Measurements from ENCODE around the gene TRIO.
"Not testable (repeated sequence)": the region's sequence is repeated elsewhere in the genome, so short reads cannot be mapped to it uniquely, and the experiment has no call there.

Gene TRIO

DNA sequence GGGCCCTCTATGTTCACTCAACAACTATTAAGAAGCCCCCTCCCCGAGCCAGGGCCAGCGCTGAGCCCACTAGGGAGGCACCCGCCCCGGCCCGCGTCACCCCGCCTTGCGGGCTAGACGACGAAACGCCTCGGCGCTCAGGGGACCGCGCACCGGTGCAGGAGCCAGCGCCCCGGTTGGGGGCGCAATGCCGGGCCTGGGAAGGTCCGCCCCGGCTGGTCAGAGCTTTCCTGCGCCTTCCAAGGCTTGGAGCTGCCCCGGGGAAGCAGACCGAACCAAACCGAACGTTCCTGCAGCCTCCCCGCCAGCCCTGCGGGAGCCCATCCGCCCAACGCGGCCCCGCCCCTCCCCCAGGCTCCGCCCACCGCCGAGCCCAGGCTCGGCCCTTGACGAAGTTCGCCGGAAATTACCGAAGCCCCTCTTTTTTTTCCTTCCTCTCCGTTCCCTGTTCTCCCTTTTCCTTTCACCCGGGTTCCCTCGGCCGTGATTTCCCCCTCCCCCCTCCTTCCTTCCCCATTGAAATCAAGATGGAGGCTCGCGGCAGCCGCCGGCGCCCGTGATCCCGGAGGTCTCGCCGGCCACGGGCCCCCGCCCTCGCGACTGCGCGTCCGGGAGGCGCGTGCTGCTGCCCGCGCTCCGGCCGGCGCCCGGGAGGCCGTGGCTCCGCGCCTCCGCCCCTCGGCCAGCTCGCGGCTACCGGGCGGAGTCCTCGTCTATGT, at the start of gene TRIO:
Gene TRIO, plus strand, starts transcription at position 516 of the 719 bp plus-strand sequence. CDS start 384 bp downstream, outside the sequence.
- DNase-seq, result peak; percentile 84

- DNase-seq, result not testable (repeated sequence)
These were observed 45.8 kb upstream of the TRIO start for GRCh38 chr5:14097380-14097779.

DNA sequence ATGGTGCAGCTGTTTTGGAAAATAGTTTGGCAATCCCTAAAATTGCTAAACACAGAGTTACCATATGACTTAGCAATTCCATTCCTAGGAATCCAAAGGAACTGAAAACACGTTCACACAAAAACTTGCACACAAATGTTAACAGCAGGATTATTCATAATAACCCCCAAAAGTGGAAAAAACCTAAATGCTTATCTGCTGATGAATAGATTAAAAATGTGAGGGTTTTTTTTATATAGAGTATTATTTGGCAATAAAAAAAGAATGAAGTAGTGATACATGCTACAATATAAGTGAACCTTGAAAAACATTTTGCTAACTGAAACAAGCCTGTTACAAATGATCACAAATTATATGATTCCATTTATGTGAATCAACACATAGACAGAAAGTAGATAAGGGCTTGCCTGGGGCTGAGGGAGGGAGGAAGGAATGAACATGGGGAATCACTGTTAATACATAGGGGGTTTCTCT, 45.1 kb upstream of the TRIO start:
- DNase-seq, result no peak

DNA sequence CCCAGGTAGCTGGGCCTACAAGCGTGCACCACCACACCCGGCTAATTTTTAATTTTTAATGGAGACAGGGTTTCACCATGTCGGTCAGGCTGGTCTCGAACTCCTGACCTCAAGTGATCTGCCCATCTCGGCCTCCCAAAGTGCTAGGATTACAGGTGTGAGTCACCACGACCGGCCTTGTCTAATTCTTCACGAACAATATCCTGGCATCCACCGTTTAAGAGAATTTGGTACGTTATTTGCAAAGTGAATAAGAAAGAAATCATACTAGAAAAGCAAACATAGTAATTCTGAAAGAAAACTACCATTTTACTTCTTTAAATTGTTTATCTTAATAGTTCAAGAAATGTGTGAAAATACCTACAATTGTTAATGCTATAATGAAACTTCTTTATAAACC, 42.9 kb upstream of the TRIO start:
- DNase-seq, result no peak

DNA sequence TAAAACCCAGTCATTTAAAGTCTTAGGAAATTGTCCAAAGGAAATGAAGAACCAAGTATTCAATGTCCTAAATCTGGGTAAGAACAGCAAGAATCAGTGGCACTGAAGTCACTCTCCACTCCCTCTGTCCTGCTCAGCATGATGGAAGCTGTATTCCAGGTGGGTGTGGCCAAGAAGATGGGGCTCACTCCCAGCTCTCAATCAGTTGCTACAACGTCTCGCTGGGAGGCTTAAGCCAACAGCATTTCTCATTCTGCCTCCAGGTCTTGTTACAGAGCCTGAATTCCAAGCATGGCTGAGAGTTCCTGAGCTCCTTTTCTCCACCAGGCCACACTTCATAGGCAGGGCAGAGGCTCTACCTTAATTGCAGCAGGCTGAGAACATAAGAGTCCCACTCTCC, 41.2 kb upstream of the TRIO start:
- no peak for DNase-seq

- DNase-seq, result no peak
These were observed 40.5 kb upstream of the TRIO start for GRCh38 chr5:14102666-14103065.

DNA sequence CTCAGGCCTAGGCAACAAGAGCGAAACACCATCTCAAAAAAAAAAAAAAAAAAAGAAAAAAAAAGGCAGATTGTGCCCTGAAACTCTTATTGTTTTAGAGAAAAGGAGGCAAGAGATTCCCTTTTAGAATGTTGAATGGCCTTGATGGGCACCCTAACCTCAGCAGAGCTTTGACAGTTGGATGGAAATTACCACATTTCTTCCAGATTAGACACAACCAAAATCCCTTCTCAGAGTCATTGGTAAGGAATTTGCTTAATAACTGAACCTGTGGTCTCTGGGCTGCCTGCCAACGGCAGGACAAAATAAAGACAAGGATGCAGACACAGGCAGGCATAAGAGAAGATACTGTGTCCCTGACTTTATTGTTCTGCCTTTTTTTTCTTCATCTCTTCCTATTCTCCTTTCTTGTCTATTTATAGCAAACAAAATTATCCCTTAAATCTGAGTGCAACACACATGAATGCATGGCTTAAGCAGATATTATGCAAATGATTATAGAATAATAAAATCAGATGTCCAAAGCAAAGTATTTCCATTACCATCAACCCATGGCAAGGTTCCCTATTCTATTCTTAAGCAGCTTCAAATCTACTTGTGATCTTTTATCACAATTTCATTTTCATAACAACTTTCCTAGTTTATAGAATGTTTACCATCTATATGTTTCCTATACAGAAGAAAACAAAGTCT, 37.3 kb upstream of the TRIO start:
- DNase-seq, result no peak

DNA sequence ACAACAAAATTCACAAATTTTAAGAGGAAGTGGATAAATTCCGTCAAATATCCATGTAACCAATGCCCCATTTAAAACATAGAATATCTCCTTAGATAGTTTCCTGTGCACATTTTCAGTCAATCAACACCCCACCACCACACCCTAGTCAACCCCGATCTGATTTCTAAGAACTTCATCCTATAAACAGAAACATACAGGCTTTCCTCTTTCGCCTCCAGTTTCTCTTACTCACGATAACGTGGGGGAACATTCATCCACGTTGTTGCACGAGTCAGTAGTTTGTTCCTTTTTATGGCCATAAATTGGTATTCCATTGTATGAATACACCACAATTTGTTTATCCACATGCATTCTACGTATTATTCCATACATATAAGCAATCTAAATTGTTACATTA, 35.6 kb upstream of the TRIO start:
- no peak for DNase-seq

DNA sequence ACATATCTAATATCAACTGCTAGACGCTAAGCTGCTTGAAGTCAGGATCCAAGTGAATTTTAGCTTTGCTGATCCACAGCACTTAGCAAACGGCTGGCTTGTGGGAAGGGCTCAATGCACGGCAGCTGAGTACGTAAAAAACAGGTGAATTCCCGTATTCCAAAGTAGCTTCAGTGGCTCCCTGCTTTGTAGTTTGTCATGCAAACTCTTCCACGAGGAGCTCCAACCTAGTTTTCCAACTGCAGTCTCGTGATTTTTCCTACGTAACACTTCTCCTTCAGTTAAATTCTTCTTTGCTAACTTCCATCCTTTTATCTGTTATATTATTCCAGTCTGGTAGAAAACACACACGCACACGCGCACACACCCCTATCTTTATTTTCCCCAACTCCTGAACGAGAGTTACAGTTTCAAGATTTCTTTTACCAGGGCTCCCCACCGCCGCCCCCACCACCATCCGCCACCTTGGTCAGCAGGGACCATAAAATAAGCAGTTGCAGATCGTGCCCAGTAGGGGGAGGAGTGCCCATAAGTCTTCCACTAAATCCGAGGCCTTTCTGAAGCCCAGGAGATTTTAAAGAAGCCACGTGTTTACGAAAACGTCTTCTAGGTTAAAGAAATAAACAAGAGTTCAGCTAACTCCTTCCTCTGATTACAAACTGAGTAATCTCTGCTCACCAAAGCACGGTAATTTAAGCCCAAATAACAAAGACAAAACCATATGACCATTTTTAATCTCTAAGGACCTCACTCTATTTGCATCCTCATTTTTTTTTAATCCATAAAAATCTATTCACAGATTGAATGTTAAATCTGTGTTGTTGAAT, 34.8 kb upstream of the TRIO start:
- DNase-seq, result peak; percentile 47

GRCh38 chr5:14109041-14109747, 33.9 kb upstream of the TRIO start:
- no peak for DNase-seq

GRCh38 chr5:14109771-14110170, 33.4 kb upstream of the TRIO start:
- DNase-seq, result no peak

DNA sequence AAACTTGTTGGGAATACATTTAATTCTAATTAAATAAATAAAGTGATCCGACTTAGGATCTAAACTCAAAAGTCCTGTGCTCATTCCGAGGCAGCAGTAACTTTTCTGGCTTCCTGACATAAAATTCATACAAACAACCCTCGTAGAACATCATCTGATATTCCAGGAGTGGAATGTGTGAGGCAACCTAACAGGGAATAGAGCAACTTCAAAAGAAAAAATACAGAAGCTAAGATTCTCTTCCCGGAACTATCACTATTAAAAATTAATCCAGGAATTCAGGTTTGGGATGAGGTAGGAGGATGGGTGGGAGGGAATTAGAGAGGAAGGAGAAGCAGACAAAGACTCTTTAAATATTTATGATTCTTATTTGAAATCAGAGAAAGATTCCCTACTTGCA, 32.9 kb upstream of the TRIO start:
- no peak for DNase-seq

DNA sequence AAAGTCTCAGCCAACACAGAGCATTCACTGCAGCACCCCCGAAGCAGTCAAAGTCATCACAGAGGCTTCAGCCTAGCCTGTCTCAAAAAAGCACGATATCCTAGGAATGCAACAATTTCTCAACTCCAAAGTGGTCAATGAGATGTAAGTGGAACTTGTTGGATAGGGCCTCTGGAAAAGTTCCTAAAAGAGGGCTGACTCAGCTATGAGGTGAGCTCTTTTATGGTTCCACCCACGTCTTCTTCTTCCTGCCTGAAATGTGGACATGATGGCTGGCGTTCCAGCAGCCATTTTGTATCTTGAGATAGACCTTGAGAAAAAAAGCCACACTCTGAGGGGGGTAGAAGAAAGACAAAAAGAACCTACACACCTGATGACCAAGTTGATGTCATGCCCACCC, 32.5 kb upstream of the TRIO start:
- no peak for DNase-seq

DNA sequence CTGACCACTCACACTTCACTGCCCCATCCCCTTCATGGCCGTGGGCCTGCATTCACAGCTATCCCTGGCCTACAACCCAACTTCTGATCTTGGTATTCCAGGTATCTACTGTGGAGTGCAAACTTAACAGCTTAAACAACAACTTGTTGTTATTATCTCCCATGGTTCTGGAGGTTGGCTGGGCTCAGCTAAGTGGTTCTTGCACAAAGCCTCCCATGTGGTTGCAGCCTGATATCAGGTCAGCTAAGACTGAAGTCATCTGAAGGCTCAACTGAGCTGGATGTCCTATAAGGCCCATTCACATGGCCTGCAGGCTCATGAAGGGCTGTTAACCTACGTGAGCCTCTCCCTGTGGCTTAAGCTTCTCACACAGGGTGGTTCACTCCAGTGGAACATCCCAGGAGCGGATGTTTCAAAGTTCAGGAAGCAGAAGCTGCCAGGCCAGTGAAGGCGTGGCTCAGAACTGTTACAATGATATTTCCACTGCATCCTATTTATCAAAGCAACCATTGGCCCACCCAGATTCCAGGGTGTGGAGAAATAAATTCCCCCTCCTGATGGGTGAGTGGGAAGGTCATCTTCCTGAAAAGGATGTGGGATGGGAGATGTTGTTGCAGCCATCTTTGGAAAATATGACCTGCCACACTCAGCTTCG, 30.0 kb upstream of the TRIO start:
- DNase-seq, result no peak

DNA sequence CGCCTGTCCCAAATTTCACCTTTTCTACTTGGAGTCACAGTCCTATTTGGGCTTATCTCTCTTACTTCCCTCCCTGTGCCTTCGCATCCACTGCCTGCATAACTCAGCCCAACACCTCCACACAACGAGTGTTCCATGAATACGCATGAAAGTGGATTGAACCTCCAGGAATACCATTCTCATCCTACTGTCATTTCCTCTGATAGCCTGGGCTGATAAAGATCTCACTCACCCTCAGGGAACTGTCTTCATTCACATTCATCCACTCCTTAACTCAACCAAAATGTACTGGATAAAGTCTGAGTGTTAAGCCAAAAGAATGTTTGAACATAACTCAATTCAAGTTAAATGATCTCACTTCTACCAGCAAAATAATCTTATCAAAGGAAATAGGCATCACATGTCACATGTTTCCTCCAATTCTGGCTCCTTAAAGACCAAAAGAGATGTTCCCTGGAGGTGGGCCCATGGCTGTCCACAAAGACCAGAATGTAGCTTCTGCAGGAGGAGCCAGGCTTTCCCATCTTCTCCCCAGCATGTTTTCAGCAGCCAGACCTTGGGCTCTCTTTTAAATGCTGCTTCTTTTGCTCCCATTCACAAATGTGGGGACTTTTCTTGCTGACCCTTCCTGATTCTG, 28.4 kb upstream of the TRIO start:
- DNase-seq, result no peak

- no peak for DNase-seq
These were observed 27.7 kb upstream of the TRIO start for GRCh38 chr5:14115323-14115895.

- DNase-seq, result no peak
These were observed 24.4 kb upstream of the TRIO start for GRCh38 chr5:14118551-14119320.

DNA sequence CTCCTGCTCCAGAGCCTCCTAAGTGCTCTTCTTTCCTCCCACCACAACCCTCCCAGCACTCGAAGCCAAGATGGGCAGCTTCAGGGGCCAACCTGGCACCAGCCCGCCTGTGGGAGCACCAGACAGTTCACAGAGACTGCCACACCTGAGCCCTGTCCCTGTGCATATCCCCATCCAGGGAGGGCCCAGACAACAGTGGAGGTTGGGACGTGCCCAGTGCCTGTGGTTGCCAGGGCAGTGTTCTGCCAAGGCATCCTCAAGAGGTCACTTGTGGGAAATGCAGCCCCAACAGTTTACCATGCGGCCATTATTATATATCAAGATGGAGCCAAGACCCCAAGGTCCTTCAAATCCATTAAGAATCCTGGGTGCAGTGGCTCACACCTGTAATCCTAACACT, 23.0 kb upstream of the TRIO start:
- no peak for DNase-seq

- DNase-seq, result no peak
These were observed 21.6 kb upstream of the TRIO start for GRCh38 chr5:14121552-14121951.

DNA sequence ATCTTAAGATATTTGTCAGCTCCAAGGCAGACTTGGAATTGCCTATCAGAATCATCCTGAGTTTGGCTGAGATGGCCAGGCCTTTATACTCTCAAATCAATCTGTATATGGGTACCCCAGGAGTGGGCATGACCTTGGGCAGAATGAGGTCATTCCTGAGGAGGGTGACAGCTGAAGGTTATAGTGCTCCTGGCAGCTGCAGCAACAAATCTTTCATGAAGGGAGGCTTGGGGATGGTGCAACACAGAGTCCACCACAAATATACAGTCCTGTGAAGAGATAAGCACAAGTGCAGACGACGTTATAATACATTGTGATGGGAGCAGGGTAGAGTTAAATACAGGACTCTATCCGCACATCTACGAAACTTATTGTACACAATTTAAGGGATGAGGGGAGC, 21.1 kb upstream of the TRIO start:
- DNase-seq, result no peak

- DNase-seq, result no peak
These were observed 19.6 kb upstream of the TRIO start for GRCh38 chr5:14123551-14123950.
